ENCODE data around the gene YAE1.

GRCh38 chr7:39592586-39592985 is 26.4 kb downstream of the YAE1 start:
- TF ChIP-seq ZNF274 (CRISPR knock-in tag; IDR thresholded peaks at IDR 0.05) (no peak), NFAT5 (CRISPR knock-in tag; IDR thresholded peaks at IDR 0.05) (no peak), IRX3 (CRISPR knock-in tag; IDR thresholded peaks at IDR 0.05; ENCODE audit: borderline replicate concordance, low read depth) (no peak), ETS1 (CRISPR knock-in tag; IDR thresholded peaks at IDR 0.05) (no peak), NCOA2 (CRISPR knock-in tag; IDR thresholded peaks at IDR 0.05) (no peak), KLF16 (CRISPR knock-in tag; IDR thresholded peaks at IDR 0.05) (no peak), ATF6 (CRISPR knock-in tag; conservative IDR thresholded peaks at IDR 0.05) (no peak), TFAP4 (IDR thresholded peaks at IDR 0.05; ENCODE audit: borderline replicate concordance, low read depth) (no peak), JUND (CRISPR knock-in tag; IDR thresholded peaks at IDR 0.05) (no peak), HCFC1 (IDR thresholded peaks at IDR 0.05; ENCODE audit: low read depth, low read length) (no peak), SP2 (CRISPR knock-in tag; IDR thresholded peaks at IDR 0.05) (no peak), ZNF589 (CRISPR knock-in tag; conservative IDR thresholded peaks at IDR 0.05) (no peak)

All from HepG2 (cell line).